Muscle layer of duodenum (tissue), 2 donors: ENCODE measurements around the gene FOXJ2.
"Not testable (repeated sequence)": the region's sequence is repeated elsewhere in the genome, so short reads cannot be mapped to it uniquely, and the experiment has no call there.

ENCODE experiments used
- H3K27ac ChIP-seq: one replicate; pipeline ENCODE4 v1.7.0; 2013; ENCODE audit warnings: mild to moderate bottlenecking, low read length
- H3K27me3 ChIP-seq: one replicate; pipeline ENCODE4 v1.7.0; 2013; ENCODE audit warnings: low read depth, mild to moderate bottlenecking, control low read depth, low read length
- H3K36me3 ChIP-seq, 2 donors: one replicate each; pipeline ENCODE4 v1.7.0; 2013; ENCODE audit warnings: low read length in 2 of 2, control low read depth in 1 of 2, mild to moderate bottlenecking in 1 of 2; ENCODE audit not compliant: insufficient read depth in 2 of 2, control insufficient read depth in 1 of 2
- H3K4me1 ChIP-seq, 2 donors: one replicate each; pipeline ENCODE4 v1.7.0; 2013; ENCODE audit warnings: low read length in 2 of 2, mild to moderate bottlenecking in 2 of 2, control low read depth in 1 of 2, moderate library complexity in 1 of 2; ENCODE audit not compliant: insufficient read depth in 2 of 2, control insufficient read depth in 1 of 2
- H3K4me3 ChIP-seq, 2 donors: one replicate each; pipeline ENCODE4 v1.7.0; 2013; ENCODE audit warnings: low read length in 2 of 2, low read depth in 1 of 2, mild to moderate bottlenecking in 1 of 2
- H3K9me3 ChIP-seq, 2 donors: one replicate each; pipeline ENCODE4 v1.7.0; 2013; ENCODE audit warnings: low read length in 2 of 2, control low read depth in 1 of 2, mild to moderate bottlenecking in 1 of 2; ENCODE audit not compliant: control insufficient read depth in 1 of 2
- donor health status: healthy.

FOXJ2 gene

DNA sequence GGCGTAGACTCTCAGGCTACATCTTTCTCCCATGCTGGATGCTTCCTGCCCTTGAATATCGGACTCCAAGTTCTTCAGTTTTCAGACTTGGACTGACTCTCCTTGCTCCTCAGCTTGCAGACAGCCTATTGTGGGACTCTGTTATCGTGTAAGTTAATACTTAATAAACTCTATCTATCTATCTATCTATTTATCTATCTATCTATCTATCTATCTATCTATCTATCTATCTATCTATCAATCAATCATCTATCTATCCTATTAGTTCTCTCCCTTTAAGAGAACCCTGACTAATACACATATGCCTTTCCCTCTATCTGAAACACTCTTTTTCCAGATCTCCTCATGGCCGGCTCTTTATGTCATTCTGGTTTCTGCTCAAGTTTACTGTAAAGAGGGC is 27.6 kb upstream of the FOXJ2 start:
- not testable (repeated sequence) for H3K4me3 ChIP-seq, H3K27me3 ChIP-seq, H3K27ac ChIP-seq, H3K9me3 ChIP-seq, H3K4me1 ChIP-seq, H3K36me3 ChIP-seq

GRCh38 chr12:8011331-8011730 is 21.2 kb upstream of the FOXJ2 start:
- no peak overlapping the region for H3K4me3 ChIP-seq
- no peaks in the 10 kb centered on the region for H3K36me3 ChIP-seq
- peaks cover 4% of the 10 kb centered on the region for H3K27me3 ChIP-seq
- no peak overlapping the region for H3K27ac ChIP-seq
- no peaks in the 10 kb centered on the region for H3K9me3 ChIP-seq
- no peaks in the 10 kb centered on the region for H3K4me1 ChIP-seq

- no peaks in the 10 kb centered on the region for H3K4me1 ChIP-seq
- H3K27ac ChIP-seq, result no peak overlapping the region
- no peaks in the 10 kb centered on the region for H3K36me3 ChIP-seq
- no peak overlapping the region for H3K4me3 ChIP-seq
- H3K9me3 ChIP-seq, result no peaks in the 10 kb centered on the region
- H3K27me3 ChIP-seq, result peaks cover 4% of the 10 kb centered on the region
These were observed 19.7 kb upstream of the FOXJ2 start for GRCh38 chr12:8012651-8013309.

DNA sequence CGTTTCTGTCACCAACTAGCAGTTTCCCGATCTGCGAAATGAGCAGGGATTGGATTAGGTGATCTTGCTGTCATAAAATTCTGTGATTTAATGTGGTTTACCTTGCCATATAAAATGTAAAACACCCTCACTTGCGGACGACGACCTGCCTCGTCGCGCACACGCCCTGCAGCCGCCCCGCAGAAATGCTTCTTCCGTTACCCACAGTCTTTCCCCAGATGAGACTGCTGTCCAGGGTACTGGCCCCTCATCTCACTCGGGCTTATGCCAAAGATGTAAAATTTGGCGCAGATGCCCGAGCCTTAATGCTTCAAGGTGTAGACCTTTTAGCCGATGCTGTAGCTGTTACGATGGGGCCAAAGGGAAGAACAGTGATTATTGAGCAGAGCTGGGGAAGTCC is 17.7 kb upstream of the FOXJ2 start:
- H3K9me3 ChIP-seq, result no peaks in the 10 kb centered on the region
- peaks cover 13% of the 10 kb centered on the region for H3K27me3 ChIP-seq
- H3K27ac ChIP-seq, result no peak overlapping the region
- H3K36me3 ChIP-seq, result no peaks in the 10 kb centered on the region
- peaks cover 0 to 10% of the 10 kb centered on the region in 2 donors for H3K4me1 ChIP-seq
- no peak overlapping the region for H3K4me3 ChIP-seq

GRCh38 chr12:8018213-8018612 is 14.3 kb upstream of the FOXJ2 start:
- H3K36me3 ChIP-seq, H3K9me3 ChIP-seq, H3K4me1 ChIP-seq, H3K27ac ChIP-seq: not testable (repeated sequence)
- Histone ChIP-seq H3K27me3 (peaks cover 13% of the 10 kb centered on the region), H3K4me3 (peak overlapping the region in 1 of 2 donors; percentile 55)

DNA sequence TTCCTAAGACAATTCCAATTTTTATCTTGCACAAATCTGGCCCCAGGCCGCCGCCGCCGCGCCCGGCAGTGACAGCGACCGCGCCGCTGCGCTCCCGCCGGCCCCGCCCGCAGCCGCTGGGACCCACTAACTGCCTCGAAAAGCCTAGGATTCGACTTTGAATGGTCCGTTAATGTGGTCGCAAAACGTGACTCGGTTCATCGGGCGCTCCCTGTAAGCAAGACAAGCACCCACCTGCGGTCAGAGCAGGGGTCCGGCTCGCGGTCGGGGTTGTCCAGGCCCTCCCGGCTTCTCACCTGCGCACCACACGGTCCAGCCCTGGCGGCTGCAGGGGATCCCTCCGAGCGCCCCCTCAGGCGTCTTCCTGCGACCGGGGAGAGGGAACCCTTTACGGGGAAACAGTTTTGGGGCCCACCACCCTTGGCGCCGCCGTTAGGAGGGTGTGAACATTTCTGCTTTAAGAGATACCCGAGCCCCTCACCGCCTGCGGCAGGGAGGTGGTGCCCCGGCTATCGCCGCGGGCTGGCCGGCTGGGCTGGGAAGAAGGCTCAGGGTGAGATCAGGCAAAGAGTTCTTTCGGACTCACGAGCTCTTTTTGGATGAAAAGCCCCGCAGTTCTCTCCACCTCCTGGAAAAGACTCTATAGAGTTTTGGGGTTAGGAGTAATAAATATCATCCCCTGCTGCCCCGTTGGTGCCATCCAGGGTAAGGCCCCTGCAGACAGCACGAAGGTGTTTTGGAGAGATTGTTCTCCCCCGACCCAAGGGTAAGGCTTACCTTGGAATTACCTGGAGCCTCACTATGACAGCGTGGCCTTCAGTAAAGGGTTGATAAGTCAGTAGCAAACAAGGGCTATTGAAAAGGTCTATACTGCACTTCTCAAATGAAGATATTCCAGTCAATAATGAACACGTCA is 13.6 kb upstream of the FOXJ2 start:
- Histone ChIP-seq H3K4me3 (peak overlapping the region in 1 of 2 donors; percentile 55), H3K27me3 (peaks cover 13% of the 10 kb centered on the region), H3K9me3 (no peaks in the 10 kb centered on the region)

GRCh38 chr12:8026291-8026900 is 6.1 kb upstream of the FOXJ2 start:
- H3K4me1 ChIP-seq, result no peaks in the 10 kb centered on the region
- peaks cover 0 to 4% of the 10 kb centered on the region in 2 donors for H3K36me3 ChIP-seq
- no peaks in the 10 kb centered on the region for H3K27me3 ChIP-seq
- no peaks in the 10 kb centered on the region for H3K9me3 ChIP-seq
- peak overlapping the region; percentile 75 to 93 for H3K4me3 ChIP-seq
- peak overlapping the region; percentile 99 for H3K27ac ChIP-seq

More for the DNA sequence above, 13.6 kb upstream of the FOXJ2 start:
- Histone ChIP-seq H3K36me3 (no peaks in the 10 kb centered on the region), H3K27ac (no peak overlapping the region), H3K4me1 (peaks cover 0 to 10% of the 10 kb centered on the region in 2 donors)

DNA sequence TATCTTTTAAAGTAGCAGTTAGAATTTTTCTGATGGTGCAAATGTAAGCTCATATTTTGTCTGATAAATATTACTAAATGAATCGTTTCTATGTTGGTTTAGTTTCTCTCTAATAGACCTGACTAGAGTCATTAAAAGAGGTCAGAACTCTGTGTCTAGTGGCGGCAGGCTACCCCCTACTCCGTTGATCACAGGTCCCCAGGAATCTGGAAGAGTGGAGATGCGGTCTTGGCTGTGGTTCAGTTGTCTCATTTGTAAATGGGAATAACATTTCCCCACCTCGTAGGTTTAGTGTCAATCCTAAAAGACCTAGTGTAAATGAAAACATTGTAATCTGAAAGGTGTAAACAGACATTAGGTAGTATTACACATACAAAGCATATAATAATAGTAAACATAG is 4.7 kb upstream of the FOXJ2 start:
- Histone ChIP-seq H3K4me1 (peaks cover 0 to 3% of the 10 kb centered on the region in 2 donors), H3K36me3 (peaks cover 0 to 4% of the 10 kb centered on the region in 2 donors), H3K27me3 (no peaks in the 10 kb centered on the region), H3K27ac (no peak overlapping the region), H3K9me3 (no peaks in the 10 kb centered on the region), H3K4me3 (no peak overlapping the region)

DNA sequence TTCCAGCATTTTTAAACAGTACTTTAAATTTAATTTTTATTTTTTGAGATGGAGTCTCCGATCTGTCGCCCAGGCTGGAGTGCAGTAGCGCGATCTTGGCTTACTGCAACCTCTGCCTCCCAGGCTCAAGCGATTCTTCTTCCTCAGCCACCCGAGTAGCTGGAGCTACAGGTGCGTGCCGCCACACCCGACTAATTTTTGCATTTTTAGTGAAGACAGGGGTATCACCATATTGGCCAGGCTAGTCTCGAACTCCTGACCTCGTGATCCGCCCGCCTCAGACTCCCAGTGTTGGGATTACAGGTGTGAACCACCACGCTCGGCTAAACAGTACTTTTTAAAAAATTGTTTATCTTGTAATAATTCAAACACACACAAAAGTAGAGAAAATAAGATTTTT is 4.2 kb upstream of the FOXJ2 start:
- Histone ChIP-seq H3K4me3 (no peak overlapping the region), H3K9me3 (no peaks in the 10 kb centered on the region), H3K36me3 (peaks cover 0 to 4% of the 10 kb centered on the region in 2 donors), H3K4me1 (peaks cover 0 to 3% of the 10 kb centered on the region in 2 donors), H3K27ac (no peak overlapping the region), H3K27me3 (no peaks in the 10 kb centered on the region)

DNA sequence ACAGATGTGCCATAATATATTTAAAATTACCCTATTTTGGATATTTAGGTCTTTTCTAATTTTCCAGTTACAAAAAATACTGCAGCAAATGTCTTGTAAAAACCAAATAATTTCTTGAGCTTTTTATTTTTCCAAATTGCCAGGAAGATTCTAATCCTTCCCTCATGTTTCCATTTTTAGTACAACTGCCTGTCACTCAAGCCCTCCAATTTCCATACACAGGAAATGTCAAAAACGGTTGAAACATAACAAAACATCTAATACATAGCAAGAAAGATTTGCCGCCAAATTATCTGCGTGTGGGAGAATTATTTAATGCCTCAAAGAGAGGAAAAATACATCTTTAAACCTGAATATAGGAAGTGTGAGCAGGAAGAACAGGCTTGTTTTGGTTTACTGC is 2.3 kb upstream of the FOXJ2 start:
- no peak overlapping the region for H3K4me3 ChIP-seq
- no peak overlapping the region for H3K27ac ChIP-seq
- H3K27me3 ChIP-seq, result no peaks in the 10 kb centered on the region
- no peaks in the 10 kb centered on the region for H3K9me3 ChIP-seq
- H3K36me3 ChIP-seq, result peaks cover 0 to 4% of the 10 kb centered on the region in 2 donors
- peaks cover 16 to 20% of the 10 kb centered on the region in 2 donors for H3K4me1 ChIP-seq

DNA sequence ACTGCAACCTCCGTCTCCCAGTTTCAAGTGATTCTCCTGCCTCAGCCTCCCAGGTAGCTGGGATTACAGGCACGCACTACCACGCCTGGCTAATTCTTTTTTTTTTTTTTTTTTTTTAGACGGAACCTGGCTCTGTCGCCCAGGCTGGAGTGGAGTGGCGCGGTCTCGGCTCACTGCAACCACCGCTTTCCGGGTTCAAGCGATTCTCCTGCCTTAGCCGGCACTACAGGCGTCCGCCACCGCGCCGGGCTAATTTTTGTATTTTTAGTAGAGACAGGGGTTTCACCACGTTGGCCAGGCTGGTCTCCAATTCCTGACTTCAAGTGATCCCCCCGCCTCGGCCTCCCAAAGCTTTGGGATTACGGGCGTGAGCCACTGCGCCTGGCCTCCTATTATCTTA is 1.5 kb upstream of the FOXJ2 start:
- H3K27me3 ChIP-seq, H3K36me3 ChIP-seq, H3K4me3 ChIP-seq, H3K9me3 ChIP-seq, H3K27ac ChIP-seq: not testable (repeated sequence)
- H3K4me1 ChIP-seq, result peaks cover 21 to 24% of the 10 kb centered on the region in 2 donors
